Liver (tissue), 9 donors: ENCODE measurements around the gene DSTYK. TPM values are rescaled to one million over a fixed set of nuclear protein-coding genes. Genes with fewer than 3 reads are reported as not detected.

Experiments
- DNase-seq: peaks from one replicate; pipeline ENCODE4 v3.0.0-alpha.2; 2017; ENCODE audit warnings: low spot score
- H3K27ac ChIP-seq, 2 donors: one replicate each; pipeline ENCODE4 v1.7.0; 2013; ENCODE audit warnings: inconsistent platforms in 2 of 2, low read length in 2 of 2, control low read depth in 1 of 2, low read depth in 1 of 2, mild to moderate bottlenecking in 1 of 2
- H3K27me3 ChIP-seq, 4 donors: one replicate each; pipeline versions ENCODE4 v1.6.1 to v1.7.0; 2013; ENCODE audit warnings: low read length in 3 of 4, inconsistent platforms in 1 of 4, mild to moderate bottlenecking in 1 of 4, moderate library complexity in 1 of 4; ENCODE audit not compliant: control insufficient read depth in 4 of 4, insufficient read depth in 4 of 4
- H3K36me3 ChIP-seq, 4 donors: one replicate each; pipeline versions ENCODE4 v1.6.1 to v1.7.0; 2013; ENCODE audit warnings: low read length in 3 of 4, mild to moderate bottlenecking in 3 of 4, low read depth in 1 of 4, moderate library complexity in 1 of 4; ENCODE audit not compliant: control insufficient read depth in 4 of 4, insufficient read depth in 3 of 4
- H3K4me1 ChIP-seq, 4 donors: one replicate each; pipeline versions ENCODE4 v1.6.1 to v1.7.0; 2013; ENCODE audit warnings: low read length in 3 of 4, mild to moderate bottlenecking in 3 of 4, moderate library complexity in 1 of 4; ENCODE audit not compliant: control insufficient read depth in 4 of 4, insufficient read depth in 4 of 4
- H3K4me3 ChIP-seq, 3 donors: one replicate each; pipeline versions ENCODE4 v1.6.1 to v1.7.0; 2013; ENCODE audit warnings: low read length in 3 of 3, control low read depth in 1 of 3, low read depth in 1 of 3, mild to moderate bottlenecking in 1 of 3
- H3K9ac ChIP-seq, 2 donors: one replicate each; pipeline ENCODE4 v1.7.0; 2013; ENCODE audit warnings: low read length in 2 of 2, mild to moderate bottlenecking in 2 of 2, moderate library complexity in 2 of 2, control low read depth in 1 of 2, low read depth in 1 of 2
- H3K9me3 ChIP-seq, 4 donors: one replicate each; pipeline versions ENCODE4 v1.6.1 to v1.7.0; 2013; ENCODE audit warnings: low read length in 3 of 4; ENCODE audit not compliant: control insufficient read depth in 4 of 4
- ATF3 ChIP-seq: IDR thresholded peaks from 2 replicates; pipeline ENCODE4 v1.6.1; 2016; ENCODE audit warnings: antibody characterized with exemption
- EGR1 ChIP-seq, 2 donors: IDR thresholded peaks; 2 replicates each; pipeline ENCODE4 v1.6.1; 2016 to 2018; ENCODE audit warnings: antibody characterized with exemption in 2 of 2, low read depth in 2 of 2
- FOXA1 ChIP-seq: IDR thresholded peaks from 2 replicates; pipeline ENCODE4 v1.6.1; 2016; ENCODE audit warnings: antibody characterized with exemption
- FOXA2 ChIP-seq: IDR thresholded peaks from 2 replicates; pipeline ENCODE4 v1.6.1; 2016; ENCODE audit warnings: antibody characterized with exemption
- GABPA ChIP-seq, 2 donors: IDR thresholded peaks in 1 of 2; conservative IDR thresholded peaks in 1 of 2; 2 replicates each; pipeline ENCODE4 v1.6.1; 2016; ENCODE audit warnings: antibody characterized with exemption in 2 of 2, mild to moderate bottlenecking in 1 of 2, moderate library complexity in 1 of 2
- HNF4A ChIP-seq, 2 donors: conservative IDR thresholded peaks; 2 replicates each; pipeline ENCODE4 v1.6.1; 2016; ENCODE audit warnings: antibody characterized with exemption in 2 of 2, mild to moderate bottlenecking in 2 of 2
- HNF4G ChIP-seq: IDR thresholded peaks from 2 replicates; pipeline ENCODE4 v1.6.1; 2016; ENCODE audit warnings: antibody characterized with exemption
- JUND ChIP-seq, 2 donors: IDR thresholded peaks; 2 replicates each; pipeline ENCODE4 v1.6.1; 2016; ENCODE audit warnings: antibody characterized with exemption in 2 of 2
- MAX ChIP-seq: IDR thresholded peaks from 2 replicates; pipeline ENCODE4 v1.6.1; 2016; ENCODE audit warnings: antibody characterized with exemption
- NR2F2 ChIP-seq: IDR thresholded peaks from 2 replicates; pipeline ENCODE4 v1.6.1; 2016; ENCODE audit warnings: antibody characterized with exemption
- REST ChIP-seq: IDR thresholded peaks from 2 replicates; pipeline ENCODE4 v1.6.1; 2016; ENCODE audit warnings: antibody characterized with exemption, mild to moderate bottlenecking
- RXRA ChIP-seq, 2 donors: IDR thresholded peaks; 2 replicates each; pipeline ENCODE4 v1.6.1; 2017 to 2018; ENCODE audit warnings: antibody characterized with exemption in 2 of 2, mild to moderate bottlenecking in 1 of 2
- SP1 ChIP-seq: IDR thresholded peaks from 2 replicates; pipeline ENCODE4 v1.6.1; 2018; ENCODE audit warnings: antibody characterized with exemption, mild to moderate bottlenecking
- TAF1 ChIP-seq: conservative IDR thresholded peaks from 2 replicates; pipeline ENCODE4 v1.6.1; 2016; ENCODE audit warnings: antibody characterized with exemption, mild to moderate bottlenecking
- YY1 ChIP-seq: IDR thresholded peaks from 2 replicates; pipeline ENCODE4 v1.6.1; 2016; ENCODE audit warnings: antibody characterized with exemption, mild to moderate bottlenecking
- ZBTB33 ChIP-seq: IDR thresholded peaks from 2 replicates; pipeline ENCODE4 v1.6.1; 2016; ENCODE audit warnings: antibody characterized with exemption
- WGBS: extraction: QIAGEN DNeasy Blood & Tissue Kit; methylation state at CpG from one replicate; pipeline ENCODE4 v1.1.7; 2013; 5-methylcytosine and 5-hydroxymethylcytosine counted together
- polyA plus RNA-seq, 2 donors: library from polyadenylated mRNA; stranded (reverse) in 1 of 2; unstranded in 1 of 2; fragments of 200-250 nt in 1 of 2; fragments of >200 nt in 1 of 2; fragmentation: Nextera tagmentation in 1 of 2; extraction: Ambion mirVana in 1 of 2; gene quantifications; one replicate each; pipeline versions ENCODE4 v1.2.1 to v1.2.3, GENCODE V29; 2013 to 2015
- total RNA-seq, 2 donors: library from RNA; depleted of rRNA; stranded (reverse); fragments of >200 nt; gene quantifications; one replicate each; pipeline ENCODE4 v1.2.3, GENCODE V29; 2014
- donor health status: healthy.
- donor health status: healthy.
- donor health status: healthy.
- donor health status: healthy.
- donor health status: healthy.

The DSTYK gene
- total and polyA plus RNA-seq, 4 donors: 1.5 to 9.9 (median 3.0) TPM

- TF ChIP-seq TAF1: no peak
- TF ChIP-seq REST: no peak
- TF ChIP-seq FOXA1: no peak
- no peak for TF ChIP-seq FOXA2
- no peak for TF ChIP-seq HNF4G
- no peak for TF ChIP-seq JUND (IDR thresholded peaks at IDR 0.05)
- TF ChIP-seq EGR1 (IDR thresholded peaks at IDR 0.05; ENCODE audit: low read depth in 2 of 2): no peak
- TF ChIP-seq ATF3: no peak
- TF ChIP-seq ZBTB33: no peak
- no peak for TF ChIP-seq RXRA (IDR thresholded peaks at IDR 0.05)
- TF ChIP-seq HNF4A (conservative IDR thresholded peaks at IDR 0.05): no peak
- no peak for TF ChIP-seq NR2F2
- no peak for DNase-seq
- Histone ChIP-seq H3K27ac (no peak overlapping the region), H3K27me3 (no peaks in the 10 kb centered on the region), H3K9me3 (no peaks in the 10 kb centered on the region), H3K36me3 (no peaks in the 10 kb centered on the region), H3K4me1 (no peaks in the 10 kb centered on the region), H3K9ac (no peak overlapping the region), H3K4me3 (no peak overlapping the region)
- 69% methylated on average over 9 of the region's 9 CpGs for WGBS
Observed at GRCh38 chr1:205247130-205247921, 35.8 kb upstream of the DSTYK start.

GRCh38 chr1:205246351-205247119, 35.0 kb upstream of the DSTYK start:
- DNase-seq: no peak
- Histone ChIP-seq H3K4me3 (no peak overlapping the region), H3K4me1 (no peaks in the 10 kb centered on the region), H3K9ac (no peak overlapping the region), H3K27ac (no peak overlapping the region), H3K9me3 (no peaks in the 10 kb centered on the region), H3K36me3 (no peaks in the 10 kb centered on the region), H3K27me3 (no peaks in the 10 kb centered on the region)
- 86% methylated on average over 10 of the region's 10 CpGs for WGBS
- TF ChIP-seq MAX: no peak
- TF ChIP-seq RXRA (IDR thresholded peaks at IDR 0.05): no peak
- no peak for TF ChIP-seq SP1
- no peak for TF ChIP-seq REST
- no peak for TF ChIP-seq JUND (IDR thresholded peaks at IDR 0.05)
- no peak for TF ChIP-seq EGR1 (IDR thresholded peaks at IDR 0.05; ENCODE audit: low read depth in 2 of 2)
- no peak for TF ChIP-seq TAF1
- no peak for TF ChIP-seq ZBTB33
- no peak for TF ChIP-seq NR2F2
- no peak for TF ChIP-seq ATF3
- no peak for TF ChIP-seq HNF4A (conservative IDR thresholded peaks at IDR 0.05)
- no peak for TF ChIP-seq FOXA2
- no peak for TF ChIP-seq YY1
- no peak for TF ChIP-seq FOXA1
- no peak for TF ChIP-seq HNF4G
- no peak for TF ChIP-seq GABPA (IDR thresholded peaks at IDR 0.05 in 1 of 2, conservative IDR thresholded peaks at IDR 0.05 in 1 of 2)
